K562 treated with DMSO at 1 percent for 24 hours (cell line): ENCODE measurements around the gene LYRM9. TPM values are rescaled to one million over a fixed set of nuclear protein-coding genes. Genes with fewer than 3 reads are reported as not detected.

Experiments
- total RNA-seq: library from RNA; unstranded; fragments of 300-600 nt; gene quantifications from 2 replicates; pipeline ENCODE4 v1.2.3, GENCODE V29; 2022; ENCODE audit warnings: low read depth; ENCODE audit not compliant: insufficient read depth

Gene LYRM9
- 8.9 and 10.7 TPM in 2 replicates for total RNA-seq

GRCh38 chr17:27892866-27893769 is at the start of gene LYRM9:
Gene LYRM9, minus strand, starts transcription at chr17:27893365. Its CDS starts 10,671 bp downstream, at chr17:27882694.

Other genes with a start within 250 kb of the LYRM9 start
- gene NOS2, start 92.8 kb downstream of the LYRM9 start, total RNA-seq = 0.08 and 0.14 TPM in 2 replicates
- gene NLK, start 149.3 kb upstream of the LYRM9 start, total RNA-seq = 17.7 and 19.6 TPM in 2 replicates